NAMALWA (cell line): ENCODE data around the gene FBXO45.
"Not testable (repeated sequence)": the region's sequence is repeated elsewhere in the genome, so short reads cannot be mapped to it uniquely, and the experiment has no call there.

Source experiments
- DNase-seq: peaks from one replicate; pipeline ENCODE4 v3.0.0-alpha.2; 2015; ENCODE audit warnings: low spot score

The FBXO45 gene

DNA sequence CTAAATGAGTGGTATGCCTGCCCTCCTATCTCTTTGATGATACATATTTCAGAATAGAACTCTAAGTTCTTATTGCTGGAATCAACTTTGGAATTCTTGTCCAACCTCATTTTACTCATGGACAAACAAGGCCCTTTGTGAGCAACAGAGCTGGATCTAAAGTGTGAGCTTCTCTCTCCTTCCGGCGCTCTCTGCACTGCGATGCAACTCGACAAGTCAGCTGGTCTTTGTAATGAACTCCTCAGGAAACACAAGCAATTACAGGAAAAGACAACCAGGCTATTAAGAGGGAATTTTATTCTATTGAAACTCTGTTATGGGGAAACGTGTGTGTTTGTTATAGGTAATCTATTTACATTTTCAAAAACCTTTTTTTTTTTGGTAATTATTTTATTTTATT lies 50.8 kb downstream of the FBXO45 start:
- DNase-seq = no peak

DNA sequence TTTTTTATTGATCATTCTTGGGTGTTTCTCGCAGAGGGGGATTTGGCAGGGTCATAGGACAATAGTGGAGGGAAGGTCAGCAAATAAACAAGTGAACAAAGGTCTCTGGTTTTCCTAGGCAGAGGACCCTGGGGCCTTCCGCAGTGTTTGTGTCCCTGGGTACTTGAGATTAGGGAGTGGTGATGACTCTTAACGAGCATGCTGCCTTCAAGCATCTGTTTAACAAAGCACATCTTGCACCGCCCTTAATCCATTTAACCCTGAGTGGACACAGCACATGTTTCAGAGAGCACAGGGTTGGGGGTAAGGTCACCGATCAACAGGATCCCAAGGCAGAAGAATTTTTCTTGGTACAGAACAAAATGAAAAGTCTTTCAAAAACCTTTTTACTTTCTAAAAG lies 51.2 kb downstream of the FBXO45 start:
- DNase-seq = not testable (repeated sequence)

DNA sequence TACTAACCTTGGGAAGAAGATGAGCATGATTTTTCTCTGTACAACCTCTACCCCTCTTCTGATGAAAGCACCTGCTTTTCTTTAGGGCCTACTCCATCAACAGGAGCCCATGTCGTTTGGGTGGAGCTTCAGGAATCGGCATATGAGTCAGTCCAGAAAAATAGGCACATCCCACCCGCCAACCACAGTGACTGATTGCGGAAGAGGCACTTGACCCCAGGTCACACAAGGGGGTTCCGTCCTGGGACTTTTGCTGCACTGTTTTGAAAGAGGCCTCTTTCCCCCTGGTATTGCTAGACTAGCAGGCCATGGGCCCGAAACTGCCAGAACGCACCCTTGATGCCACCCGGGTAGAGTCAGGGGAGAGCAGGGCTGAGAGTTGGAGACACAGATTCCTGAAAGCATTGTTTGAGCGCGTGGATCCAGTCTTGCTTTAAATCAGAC lies 51.7 kb downstream of the FBXO45 start:
- no peak for DNase-seq

DNA sequence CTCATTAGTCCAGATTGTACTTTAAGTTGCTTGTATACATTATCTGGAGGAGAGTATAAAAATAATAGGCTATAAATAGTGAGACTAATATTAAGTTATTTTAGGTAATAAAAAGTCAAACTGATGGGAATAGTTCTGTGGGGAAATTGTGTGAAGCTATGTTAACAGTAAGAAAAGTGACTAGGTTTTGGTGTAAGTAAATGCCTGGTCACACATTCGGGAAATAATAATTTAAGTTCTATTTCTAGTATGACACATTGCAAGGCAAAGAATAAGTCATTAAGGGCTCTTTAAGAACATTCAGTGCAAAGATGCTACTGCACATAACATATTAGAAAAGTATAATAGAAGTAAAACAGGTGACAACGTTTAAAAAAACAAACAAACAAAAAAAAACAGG lies 52.2 kb downstream of the FBXO45 start:
- no peak for DNase-seq

DNA sequence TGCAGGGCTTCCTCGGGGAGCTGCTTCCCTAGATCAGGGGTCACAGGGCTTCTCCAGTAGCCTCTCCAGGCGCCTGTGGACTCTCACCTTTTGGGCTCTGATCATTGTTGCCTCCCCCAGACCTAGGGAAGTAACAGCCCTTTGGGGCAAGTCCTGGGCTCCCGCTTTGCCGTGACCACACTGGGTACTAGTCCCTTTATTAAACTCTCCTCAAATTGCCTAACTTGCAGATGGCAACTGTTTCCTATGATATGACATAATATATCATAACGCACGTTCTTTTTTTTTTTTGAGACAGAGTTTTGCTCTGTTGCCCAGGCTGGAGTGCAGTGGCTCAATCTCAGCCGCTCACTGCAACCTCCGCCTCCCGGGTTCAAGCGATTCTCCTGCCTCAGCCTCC lies 53.2 kb downstream of the FBXO45 start:
- no peak for DNase-seq

DNA sequence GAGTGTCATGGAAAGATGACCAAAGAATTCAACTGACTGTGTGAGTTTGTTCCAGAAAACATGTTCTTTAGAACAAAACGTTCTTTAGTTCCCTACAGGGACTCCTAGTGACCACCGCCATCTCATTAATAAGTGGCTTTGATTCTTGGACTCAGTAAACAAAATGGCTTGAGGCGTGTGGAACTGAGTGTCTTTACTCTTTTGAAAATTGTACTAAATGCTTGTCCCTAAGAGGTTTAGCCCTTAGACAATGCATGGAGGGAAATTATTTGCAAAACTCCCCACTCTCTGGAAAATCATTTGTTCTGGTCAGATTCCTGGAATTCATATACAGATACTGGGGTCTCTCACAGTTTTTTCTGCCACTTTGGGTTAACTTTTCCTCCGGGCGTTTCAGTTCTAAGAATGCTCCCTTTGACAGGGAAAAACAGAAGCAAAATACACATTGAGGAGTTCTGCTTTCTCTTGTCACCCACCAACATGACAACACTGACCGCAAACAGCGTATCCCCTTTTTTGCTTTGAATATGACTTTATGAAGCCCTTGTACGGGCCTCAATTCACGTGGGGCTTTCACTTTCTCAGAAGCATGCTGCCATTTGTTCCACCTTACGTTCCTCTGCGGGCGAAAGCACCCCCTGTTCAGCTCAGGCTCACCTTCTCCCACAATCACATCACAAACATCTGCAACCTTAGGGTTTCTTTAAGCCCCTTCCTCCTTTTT lies 55.8 kb downstream of the FBXO45 start:
- no peak for DNase-seq

DNA sequence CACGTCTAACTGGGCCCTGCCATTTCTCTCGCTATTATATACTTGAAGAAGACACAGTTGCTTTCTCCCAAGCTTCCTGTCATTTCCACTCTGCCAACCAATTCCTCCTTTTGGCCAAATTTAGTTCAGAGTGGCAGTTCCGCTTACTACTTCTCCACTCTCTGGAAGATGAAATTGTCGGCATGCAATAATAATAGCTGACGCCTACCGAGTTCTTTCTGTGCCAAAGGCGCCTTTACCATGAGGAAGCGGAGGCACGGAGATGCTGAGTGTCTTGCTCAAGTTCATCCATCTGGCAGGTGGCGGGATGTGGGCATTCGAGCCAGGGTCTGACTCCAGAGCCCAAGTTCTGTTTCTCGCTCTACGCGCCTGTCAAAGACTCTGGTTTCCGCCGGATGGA lies 56.4 kb downstream of the FBXO45 start:
- no peak for DNase-seq

DNA sequence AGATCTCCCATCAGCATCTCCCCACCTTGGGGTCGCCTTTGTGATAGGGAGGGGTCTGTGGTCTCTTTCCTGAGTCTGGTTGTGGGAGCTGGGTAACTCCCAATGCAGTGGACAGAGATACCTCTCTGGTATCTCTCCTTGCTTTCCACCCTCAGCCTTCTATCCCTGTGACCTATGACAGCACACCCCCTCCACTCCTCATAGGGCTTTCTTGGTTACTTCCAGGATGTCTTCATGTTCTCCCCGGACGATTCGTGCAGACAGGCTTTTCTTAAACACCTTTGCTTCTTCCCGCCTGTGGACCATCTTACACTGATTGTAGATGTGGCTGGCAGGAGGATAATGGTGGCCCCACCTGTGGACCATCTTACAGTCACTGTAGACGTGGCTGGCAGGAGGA lies 56.9 kb downstream of the FBXO45 start:
- no peak for DNase-seq

DNA sequence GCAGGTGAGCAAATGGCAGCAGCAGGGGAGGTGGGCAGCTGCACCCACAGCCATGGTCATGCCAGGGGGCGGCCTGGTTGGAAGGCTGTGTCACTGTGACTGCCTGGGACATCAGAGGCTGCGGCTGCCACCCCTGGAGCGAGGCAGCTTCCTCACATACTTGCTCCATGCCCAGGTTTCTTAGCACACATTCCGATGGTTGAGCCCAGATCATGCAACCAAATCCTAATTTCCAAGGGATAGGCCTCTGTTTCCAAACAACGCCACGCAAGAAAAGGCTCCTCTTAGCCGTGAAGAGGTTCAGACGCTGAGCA lies 59.4 kb downstream of the FBXO45 start:
- no peak for DNase-seq

DNA sequence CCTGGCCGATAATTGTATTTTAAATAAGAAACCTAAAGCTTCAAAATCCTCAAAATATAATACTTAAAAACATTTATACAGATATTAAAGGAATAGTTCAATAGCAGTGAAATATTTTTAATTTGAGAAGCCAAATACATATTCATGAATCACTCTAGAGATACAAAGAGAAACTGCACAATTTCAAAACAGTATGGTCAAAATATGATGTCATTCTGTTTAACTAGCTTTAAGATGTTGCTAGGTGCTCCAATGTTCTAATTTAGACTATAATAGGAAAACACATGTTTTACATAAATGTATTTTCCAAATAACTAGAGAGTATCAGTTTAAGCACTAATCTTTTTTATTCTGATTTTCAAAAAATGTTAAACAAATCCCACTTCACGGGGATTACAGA lies 60.8 kb downstream of the FBXO45 start:
- no peak for DNase-seq

DNA sequence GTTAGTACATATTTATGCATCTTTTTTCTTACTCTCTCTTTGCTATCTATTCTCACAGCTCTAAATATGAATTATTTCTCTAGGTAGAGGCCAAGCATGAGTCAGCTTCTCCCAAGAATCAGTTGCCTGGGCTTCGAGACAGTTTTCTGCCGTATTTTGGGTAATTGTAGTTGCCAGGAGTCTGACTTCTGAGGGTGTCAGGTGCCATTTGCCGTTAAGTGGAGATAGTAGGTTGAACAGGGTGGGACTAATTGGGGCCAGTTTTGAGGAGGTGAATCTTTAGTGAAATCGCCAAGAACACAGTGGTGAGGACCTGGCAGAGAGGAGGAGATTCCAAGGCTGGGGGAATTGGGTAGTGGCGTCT lies 63.2 kb downstream of the FBXO45 start:
- no peak for DNase-seq

DNA sequence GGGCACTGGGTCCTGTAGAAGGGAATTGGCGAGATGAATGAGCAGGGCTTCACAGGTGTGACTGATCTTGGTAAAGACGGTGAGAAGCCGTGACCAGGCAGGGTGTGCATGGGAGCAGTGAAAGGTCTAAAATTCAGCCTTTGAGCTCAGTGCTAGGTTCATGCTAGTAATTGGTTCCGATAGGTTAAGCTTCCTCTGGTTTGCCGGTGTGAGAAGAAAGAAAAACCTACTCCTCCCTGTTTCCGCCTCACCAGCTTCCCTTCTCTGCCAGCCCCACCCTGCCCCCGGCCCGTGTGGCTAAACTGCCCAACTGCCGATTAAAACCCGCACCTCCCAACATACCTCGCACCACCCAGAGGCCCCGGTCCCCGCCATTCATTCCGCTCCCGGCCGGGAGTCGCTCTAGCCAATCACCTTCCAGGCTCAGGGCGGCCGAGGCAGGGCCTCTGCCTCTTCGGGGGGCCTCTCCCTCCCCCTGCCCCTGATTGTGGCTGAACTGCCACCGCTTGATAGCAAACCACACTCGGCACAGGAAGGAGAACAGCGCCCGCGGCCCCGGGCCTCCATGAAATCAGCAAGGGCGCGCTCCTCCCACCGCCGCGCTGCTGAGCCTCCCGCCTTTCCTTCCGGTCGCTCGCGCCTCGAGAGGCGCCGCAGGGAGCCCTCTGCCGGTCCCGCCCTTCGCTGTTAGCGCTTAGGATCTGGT lies 63.7 kb downstream of the FBXO45 start:
- peak; percentile 90 for DNase-seq

DNA sequence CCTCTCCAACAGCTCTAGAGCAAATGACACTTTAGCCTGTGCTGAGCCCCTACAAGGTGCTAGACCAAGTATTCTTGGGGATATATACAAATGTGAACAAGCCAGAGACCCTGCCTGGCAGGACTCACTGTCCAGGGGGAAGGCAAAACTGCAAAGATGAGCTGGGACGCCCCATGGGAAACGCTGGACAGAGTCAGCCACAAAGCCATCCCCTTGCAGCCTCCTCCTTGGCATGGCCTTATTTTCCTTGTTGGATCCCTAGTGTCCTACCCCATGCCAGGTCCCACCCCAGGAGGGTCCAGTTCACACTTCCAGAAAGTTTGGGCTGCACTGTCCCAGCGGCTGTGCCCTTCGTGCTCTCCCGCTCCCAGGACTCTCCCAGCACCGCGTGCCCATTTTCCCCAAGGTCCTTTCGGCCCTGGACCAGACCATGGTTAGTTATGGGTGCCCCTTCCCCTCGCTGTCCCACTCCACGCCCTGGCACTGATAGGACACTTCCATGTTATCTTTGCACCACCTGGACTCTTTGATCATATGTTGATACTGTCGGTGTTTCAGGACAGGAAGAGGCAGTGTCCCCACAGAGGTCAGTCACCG lies 65.2 kb downstream of the FBXO45 start:
- DNase-seq = no peak

DNA sequence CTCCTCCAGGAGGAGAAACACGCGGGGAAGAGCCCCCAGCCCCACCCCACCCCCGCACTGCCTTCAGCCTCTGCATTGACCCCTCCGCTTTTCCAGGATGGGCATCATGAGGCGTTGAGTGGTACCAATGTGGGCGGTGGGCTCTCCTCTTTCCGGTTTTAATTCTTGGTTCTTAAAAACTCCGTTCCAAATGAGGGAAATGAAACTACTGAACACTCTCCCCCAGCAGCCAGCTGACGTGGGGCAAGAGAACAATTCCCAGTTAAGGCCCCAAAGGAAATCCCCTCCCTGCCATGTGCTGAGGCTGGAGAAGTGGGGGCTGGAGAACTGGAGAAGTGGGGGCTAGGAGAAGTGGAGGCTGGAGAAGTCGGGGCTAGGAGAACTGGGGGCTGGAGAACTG lies 65.8 kb downstream of the FBXO45 start:
- peak; percentile 41 for DNase-seq

DNA sequence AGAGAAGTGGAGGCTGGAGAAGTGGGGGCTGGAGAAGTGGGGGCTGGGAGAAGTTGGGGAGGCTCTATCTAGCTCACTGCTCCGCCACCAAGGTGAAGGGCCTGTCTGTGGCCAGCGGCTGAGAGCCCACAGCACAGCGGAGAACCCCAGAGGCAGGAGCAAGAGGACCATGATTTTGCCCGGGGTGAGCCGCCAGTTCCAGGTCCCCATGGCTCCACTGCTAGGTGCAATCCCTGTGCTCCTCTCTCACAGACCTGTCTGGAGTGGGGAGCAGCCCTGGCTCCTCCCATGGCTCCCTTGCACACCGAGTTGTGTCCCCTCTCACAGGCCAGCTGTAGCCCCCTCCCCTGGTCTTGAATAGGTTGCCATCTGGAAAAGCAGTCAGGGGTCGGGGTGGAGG lies 66.4 kb downstream of the FBXO45 start:
- no peak for DNase-seq

DNA sequence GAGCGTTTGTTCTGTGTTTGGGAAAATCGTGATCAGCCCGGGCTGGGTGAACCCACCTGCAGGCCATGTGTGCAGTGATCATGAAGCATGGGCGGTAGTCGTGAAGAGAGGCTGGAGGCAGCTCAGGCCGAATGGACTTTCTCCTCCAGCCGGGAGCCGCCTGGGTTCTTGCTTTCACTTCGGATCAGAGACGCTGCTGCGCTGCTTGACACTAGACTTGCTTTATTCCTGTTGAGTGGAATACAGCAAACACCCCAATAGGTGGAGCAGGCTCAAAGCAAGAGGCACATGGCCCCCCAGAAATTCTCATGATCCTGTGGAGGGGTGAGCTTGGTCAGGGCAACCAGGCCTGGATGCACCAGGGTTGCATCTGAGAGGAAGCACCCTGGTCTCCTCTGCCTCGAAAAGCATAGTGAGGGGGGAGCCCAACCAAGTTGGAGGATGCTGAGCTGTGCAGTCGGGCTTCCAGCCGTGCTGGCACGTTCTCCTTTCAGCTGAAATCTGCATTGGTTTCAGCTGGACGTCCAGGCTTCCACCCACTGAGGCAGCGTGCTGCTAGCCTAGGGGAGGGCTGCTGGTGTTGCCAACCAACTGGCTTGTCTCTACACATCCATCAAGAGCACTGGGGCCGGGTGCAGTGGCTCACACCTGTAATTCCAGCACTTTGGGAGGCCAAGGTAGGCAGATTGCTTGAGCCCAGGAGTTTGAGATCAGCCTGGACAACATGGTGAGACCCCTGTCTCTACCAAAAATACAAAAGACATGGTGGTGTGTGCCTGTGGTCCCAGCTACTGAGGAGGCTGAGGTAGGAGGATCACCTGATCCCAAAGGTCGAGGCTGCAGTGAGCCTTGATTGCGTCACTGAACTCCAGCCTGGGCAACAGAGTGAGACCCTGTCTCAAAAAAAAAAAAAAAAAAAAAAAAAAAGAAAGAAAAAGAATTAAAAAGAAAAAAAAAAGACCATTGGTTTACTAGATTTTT lies 68.2 kb downstream of the FBXO45 start:
- no peak for DNase-seq

DNA sequence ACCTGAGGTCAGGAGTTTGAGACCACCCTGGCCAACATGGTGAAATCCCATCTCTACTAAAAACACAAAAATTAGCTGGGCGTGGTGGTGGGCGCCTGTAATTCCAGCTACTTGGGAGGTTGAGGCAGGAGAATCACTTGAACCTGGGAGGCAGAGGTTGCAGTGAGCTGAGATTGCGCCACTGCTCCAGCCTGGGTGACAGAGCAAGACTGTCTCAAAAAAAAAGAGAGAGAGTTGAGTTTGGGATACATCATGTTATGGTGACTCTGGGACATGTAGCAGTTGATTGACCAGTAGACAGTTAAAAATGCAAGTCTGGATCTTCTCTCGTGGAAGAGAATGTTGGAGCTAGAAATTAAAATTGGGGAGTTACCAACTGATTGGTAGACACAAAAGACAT lies 69.5 kb downstream of the FBXO45 start:
- DNase-seq = not testable (repeated sequence)
